ENCODE results near the gene ZNF653.

Gene ZNF653

GRCh38 chr19:11528551-11529341, 23.1 kb upstream of the ZNF653 start, which contains the start of gene ECSIT:
ECSIT (minus strand) TSS chr19:11529134; CDS start chr19:11519170, 9,964 bp downstream.
- FAIRE-seq (no peak), DNase-seq (ENCODE audit: insufficient read length, low spot score) (peak; percentile 98)

GRCh38 chr19:11519138-11519537, 13.5 kb upstream of the ZNF653 start:
- DNase-seq (ENCODE audit: insufficient read length, low spot score): no peak
- FAIRE-seq: no peak

GRCh38 chr19:11513946-11514345, 8.3 kb upstream of the ZNF653 start:
- DNase-seq (ENCODE audit: insufficient read length, low spot score) (no peak), FAIRE-seq (no peak)

DNA sequence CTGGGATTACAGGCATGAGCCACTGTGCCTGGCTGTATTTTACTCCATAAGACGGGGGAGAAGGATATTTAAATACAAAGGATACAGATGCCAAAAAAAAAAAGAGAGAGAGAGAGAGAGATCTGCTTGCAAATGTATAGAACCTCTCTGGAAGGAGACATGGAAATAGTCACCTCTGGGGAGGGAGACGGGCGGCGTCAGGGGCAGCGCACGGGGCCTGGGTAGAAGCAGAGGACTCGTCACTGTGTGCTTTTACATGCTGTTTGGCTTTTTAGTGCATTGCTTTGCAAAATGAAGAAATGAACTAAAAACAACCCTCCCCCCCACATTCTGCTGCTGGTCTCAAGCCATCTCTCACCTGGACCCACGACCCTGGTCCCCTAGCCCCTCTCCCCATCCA, 4.8 kb upstream of the ZNF653 start:
- FAIRE-seq (no peak), DNase-seq (ENCODE audit: insufficient read length, low spot score) (no peak)

DNA sequence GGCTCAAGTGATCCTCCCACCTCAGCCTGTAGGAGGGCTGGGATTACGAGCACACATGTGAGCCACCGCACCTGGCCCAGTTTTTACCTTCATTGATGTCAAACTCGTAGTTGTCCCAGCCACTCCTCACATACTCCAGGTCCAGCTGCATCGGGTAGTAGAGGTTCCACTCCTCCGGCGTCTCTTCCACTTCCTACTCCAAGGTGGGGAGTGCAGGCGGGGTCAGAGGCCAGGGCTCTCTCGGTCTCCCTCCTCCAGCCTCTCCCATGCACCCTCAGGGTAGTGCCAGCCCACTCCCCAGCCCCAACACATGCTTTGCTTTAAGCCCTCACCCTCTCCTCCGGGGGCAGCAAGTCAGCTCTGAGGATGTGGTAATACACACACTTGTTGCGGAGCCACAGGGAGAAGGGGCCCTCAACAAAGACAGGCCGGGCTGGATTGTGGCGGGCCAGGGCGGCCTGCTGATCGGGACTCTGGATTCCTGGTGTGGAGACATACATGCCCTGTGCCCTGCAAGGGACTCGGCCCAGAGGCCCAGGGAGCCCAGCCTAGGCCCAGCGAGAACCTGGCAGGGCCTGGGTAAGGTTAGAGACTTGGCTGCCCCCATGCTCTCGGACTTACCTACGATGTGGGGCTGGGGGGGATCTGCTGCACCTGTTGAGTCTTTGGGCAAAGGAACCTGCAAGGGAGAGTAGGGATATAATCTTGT, 1.9 kb upstream of the ZNF653 start:
- FAIRE-seq (no peak), DNase-seq (ENCODE audit: insufficient read length, low spot score) (no peak)

- DNase-seq (ENCODE audit: insufficient read length, low spot score) (no peak), FAIRE-seq (peak; percentile 13)
These were observed 1.3 kb upstream of the ZNF653 start for GRCh38 chr19:11506967-11507366.

GRCh38 chr19:11506101-11506555, 489 bp upstream of the ZNF653 start:
- DNase-seq (ENCODE audit: insufficient read length, low spot score): no peak
- FAIRE-seq: no peak

DNA sequence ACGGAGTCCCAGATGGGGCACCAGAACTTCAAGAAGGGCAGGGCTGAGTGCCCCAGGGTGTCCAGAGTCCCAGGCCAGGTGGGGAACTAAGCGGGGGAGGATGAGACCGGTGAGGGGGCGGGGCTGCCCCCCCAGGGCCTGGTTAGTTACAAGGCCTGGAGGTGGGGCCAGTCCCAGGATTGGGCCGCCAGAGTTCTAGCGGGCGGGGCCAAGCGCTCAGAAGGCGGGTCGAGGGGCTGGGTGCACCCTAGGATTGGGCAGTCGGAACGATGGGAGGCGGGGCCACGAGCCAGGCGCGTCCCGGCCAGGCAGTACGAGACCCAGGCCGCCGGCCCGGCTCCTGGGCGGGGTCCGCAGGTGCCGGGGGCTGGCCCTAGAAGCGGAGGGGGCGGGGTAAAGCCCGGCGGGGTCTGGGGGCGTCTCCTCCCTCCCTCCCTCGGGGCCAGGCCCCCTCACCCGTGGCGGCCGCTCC, 571 bp downstream of the ZNF653 start:
- FAIRE-seq (peak; percentile 82), DNase-seq (ENCODE audit: insufficient read length, low spot score) (peak; percentile 95)

DNA sequence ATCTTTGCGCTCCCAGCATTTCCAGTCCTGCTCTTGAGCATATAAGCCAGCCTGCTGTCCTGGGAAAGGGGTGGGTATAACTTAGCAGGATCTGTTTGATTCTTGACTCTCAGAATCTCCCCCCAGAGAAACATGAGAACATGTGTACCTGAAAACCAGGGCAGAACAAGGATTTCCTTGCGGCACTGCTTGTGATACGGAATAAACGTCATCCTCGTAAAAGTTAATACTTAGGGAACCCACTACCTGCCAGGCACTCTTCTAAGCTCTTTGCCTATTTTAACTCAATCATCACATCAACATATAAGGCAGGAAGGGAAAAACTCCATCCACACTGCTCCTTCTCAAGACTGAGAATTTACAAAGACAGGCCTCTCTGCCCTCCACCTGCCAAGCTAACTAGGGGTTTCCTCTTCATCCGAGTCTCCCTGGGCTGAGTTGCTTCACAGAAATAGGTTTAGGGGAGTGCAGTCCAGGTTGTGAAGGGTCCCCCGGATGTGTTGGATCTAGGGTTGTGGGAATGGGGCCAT, 1.1 kb downstream of the ZNF653 start:
- FAIRE-seq (no peak), DNase-seq (ENCODE audit: insufficient read length, low spot score) (no peak)

GRCh38 chr19:11499890-11500420, 5.7 kb downstream of the ZNF653 start:
- FAIRE-seq (no peak), DNase-seq (ENCODE audit: insufficient read length, low spot score) (no peak)

DNA sequence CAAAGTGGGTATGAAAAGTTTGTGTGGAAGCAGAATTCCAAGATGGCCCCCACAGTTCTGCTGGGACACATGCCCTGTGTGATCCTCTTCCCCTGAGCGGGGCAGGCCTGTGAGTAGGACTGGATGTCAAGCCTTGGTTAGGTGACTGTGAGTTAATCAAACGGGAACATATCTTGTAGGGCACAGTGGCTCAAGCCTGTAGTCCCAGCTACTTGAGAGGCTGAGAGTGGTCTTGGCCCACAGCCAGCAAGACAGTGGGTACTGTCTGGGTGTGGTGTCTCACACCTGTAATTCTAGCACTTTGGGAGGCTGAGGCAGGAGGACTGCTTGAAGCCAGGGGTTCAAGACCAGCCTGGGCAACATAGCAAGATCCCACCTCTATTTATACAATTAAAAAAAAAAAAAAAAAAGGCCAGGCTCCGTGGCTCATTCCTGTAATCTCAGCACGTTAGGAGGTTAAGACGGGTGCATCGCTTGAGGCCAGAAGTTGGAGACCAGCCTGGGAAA, 6.4 kb downstream of the ZNF653 start:
- DNase-seq (ENCODE audit: insufficient read length, low spot score) (no peak), FAIRE-seq (no peak)

- peak; percentile 85 for FAIRE-seq
- peak; percentile 80 for DNase-seq (ENCODE audit: insufficient read length, low spot score)
These were observed 9.1 kb downstream of the ZNF653 start for GRCh38 chr19:11496391-11497163.

DNA sequence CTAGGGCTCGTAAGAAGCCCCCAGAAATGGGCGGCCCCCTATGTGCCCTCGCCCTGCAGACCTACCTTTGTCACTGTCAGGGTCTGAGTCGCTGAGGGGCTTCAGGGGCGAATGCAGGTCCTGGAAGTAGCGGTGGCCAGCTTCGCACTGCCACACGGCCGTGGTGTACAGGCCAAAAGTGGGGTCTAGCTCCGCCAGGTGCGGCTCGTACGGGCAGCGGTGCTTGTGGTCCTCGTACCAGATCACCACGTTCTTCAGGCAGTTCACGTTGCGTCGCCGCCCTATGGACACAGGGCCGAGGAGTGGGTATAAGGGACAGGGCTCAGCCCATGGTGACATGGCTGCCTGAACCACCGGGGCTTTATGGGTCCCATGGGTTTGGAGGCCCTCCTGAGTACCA, 9.8 kb downstream of the ZNF653 start:
- FAIRE-seq: no peak
- DNase-seq (ENCODE audit: insufficient read length, low spot score): no peak

DNA sequence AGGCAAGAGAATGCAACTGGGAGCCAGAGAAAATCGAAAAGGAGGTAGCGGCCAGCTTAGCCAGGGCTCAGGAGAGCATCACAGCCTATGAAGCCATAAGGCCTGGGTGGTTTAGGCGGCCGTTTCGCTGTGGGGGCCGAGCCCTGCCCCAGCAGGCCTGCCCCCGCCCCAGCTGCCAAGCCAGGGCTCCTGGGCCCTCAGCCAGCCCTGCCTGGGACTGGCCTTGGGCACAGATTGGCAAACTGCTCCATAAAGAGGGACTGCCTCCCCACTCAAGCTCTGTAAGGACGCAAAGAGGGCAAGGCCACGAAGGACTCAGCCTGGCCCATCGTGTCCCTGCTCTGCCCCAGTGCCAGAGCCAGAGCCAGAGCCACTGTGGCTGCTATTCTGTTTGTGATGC, 10.2 kb downstream of the ZNF653 start:
- FAIRE-seq: no peak
- DNase-seq (ENCODE audit: insufficient read length, low spot score): no peak

DNA sequence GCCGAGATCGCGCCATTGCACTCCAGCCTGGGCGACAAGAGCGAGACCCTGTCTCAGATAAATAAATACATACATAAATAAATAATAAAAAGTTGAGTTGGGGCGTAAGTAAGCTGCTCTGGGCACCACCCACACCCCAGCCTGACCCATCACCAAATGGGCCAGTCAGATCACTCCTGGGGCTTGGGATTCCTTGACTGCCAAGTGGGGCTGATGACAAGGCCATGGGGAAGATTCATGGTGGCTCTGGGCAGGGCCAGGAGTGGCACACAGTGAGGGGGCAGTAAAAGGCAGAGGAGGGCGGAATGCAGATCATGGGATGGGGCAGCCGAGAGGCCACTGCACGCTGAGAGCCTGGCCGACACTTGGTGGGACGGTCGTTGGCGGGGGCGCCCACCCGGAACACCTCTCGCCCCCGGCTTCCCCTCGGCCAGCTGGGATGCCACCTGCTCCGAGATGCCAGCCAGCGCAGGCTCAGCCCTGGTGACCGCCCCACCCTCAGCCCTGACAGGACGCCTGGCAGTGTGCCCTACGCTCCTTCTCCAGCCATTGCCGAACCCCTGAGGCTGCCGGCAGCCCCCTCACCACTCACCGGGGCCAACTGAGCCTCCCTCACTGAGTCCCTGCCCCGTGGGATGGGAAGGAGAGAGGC, 10.9 kb downstream of the ZNF653 start:
- no peak for FAIRE-seq
- no peak for DNase-seq (ENCODE audit: insufficient read length, low spot score)

GRCh38 chr19:11489378-11489777, 16.3 kb downstream of the ZNF653 start:
- FAIRE-seq: no peak
- no peak for DNase-seq (ENCODE audit: insufficient read length, low spot score)

GRCh38 chr19:11486661-11487503, 18.8 kb downstream of the ZNF653 start:
- DNase-seq (ENCODE audit: insufficient read length, low spot score) (no peak), FAIRE-seq (no peak)

DNA sequence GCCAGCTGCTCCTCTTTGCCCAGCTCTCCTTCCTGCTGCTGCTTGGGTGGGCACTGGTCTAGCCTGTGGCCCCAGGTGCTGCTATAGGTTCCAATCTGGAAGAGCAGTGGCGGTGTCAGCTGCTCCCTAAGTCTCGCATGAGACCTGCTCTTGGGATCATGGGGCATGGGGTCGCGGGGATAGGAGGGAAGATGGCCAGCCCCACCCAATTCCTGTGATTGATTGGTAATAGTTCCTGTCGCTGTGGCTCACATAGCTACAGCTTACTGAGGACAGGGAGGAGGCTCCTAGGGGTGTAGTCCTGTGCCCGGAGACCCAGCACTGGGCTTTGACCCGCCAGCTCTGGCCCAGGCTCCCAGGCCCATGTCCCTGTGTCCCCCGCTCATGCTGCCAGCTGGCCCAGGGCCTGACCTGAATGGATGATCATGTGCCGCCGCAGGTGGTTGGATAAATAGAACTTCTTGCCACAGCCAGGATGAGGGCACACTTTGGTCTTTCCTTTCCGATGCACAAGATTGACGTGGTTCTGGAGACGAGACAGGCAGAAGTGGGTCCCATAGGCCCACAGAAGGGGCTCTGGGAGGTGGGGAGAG, 20.3 kb downstream of the ZNF653 start:
- DNase-seq (ENCODE audit: insufficient read length, low spot score): no peak
- no peak for FAIRE-seq
